Trophoblast cell (in vitro differentiated cells and primary cell): ENCODE results near the gene RGS7.

ENCODE experiments used
- DNase-seq, 2 donors: peaks; one replicate each; pipeline ENCODE4 v3.0.0-alpha.2; 2016
- H2AFZ ChIP-seq: 2 replicates; pipeline ENCODE4 v1.6.1; 2013; ENCODE audit warnings: low read length, moderate library complexity, mild to moderate bottlenecking; ENCODE audit not compliant: insufficient read depth, poor library complexity
- H2AK5ac ChIP-seq: 2 replicates; pipeline ENCODE4 v1.6.1; 2013; ENCODE audit warnings: mild to moderate bottlenecking, low read length
- H2BK120ac ChIP-seq: 2 replicates; pipeline ENCODE4 v1.6.1; 2013; ENCODE audit warnings: low read length, mild to moderate bottlenecking, moderate library complexity; ENCODE audit not compliant: insufficient read depth, poor library complexity
- H2BK12ac ChIP-seq: 2 replicates; pipeline ENCODE4 v1.6.1; 2013; ENCODE audit warnings: mild to moderate bottlenecking, low read length, moderate library complexity
- H2BK5ac ChIP-seq: 2 replicates; pipeline ENCODE4 v1.6.1; 2013; ENCODE audit warnings: low read length, low read depth, moderate library complexity, mild to moderate bottlenecking; ENCODE audit not compliant: poor library complexity
- H3K14ac ChIP-seq: 2 replicates; pipeline ENCODE4 v1.6.1; 2013; ENCODE audit warnings: mild to moderate bottlenecking, low read length
- H3K18ac ChIP-seq: 2 replicates; pipeline ENCODE4 v1.6.1; 2013; ENCODE audit warnings: mild to moderate bottlenecking, low read length
- H3K23ac ChIP-seq: 2 replicates; pipeline ENCODE4 v1.6.1; 2013; ENCODE audit warnings: low read length
- H3K27ac ChIP-seq: 2 replicates; pipeline ENCODE4 v1.5.1; 2013; ENCODE audit warnings: low read depth, mild to moderate bottlenecking, inconsistent platforms, low read length, moderate library complexity
- H3K27me3 ChIP-seq: 2 replicates; pipeline ENCODE4 v1.6.1; 2013; ENCODE audit warnings: inconsistent platforms, mild to moderate bottlenecking, low read length, moderate library complexity; ENCODE audit not compliant: insufficient read depth
- H3K36me3 ChIP-seq, 2 experiments: 1 replicate in 1 of 2; 2 replicates in 1 of 2; pipeline ENCODE4 v1.6.1; 2013; ENCODE audit warnings: low read length in 2 of 2, mild to moderate bottlenecking in 2 of 2, moderate library complexity in 1 of 2; ENCODE audit not compliant: insufficient read depth in 2 of 2, control insufficient read depth in 1 of 2
- H3K4ac ChIP-seq: 2 replicates; pipeline ENCODE4 v1.6.1; 2013; ENCODE audit warnings: low read depth, mild to moderate bottlenecking, low read length, moderate library complexity
- H3K4me1 ChIP-seq, 2 experiments: 1 replicate in 1 of 2; 2 replicates in 1 of 2; pipeline ENCODE4 v1.6.1; 2013; ENCODE audit warnings: low read length in 2 of 2, mild to moderate bottlenecking in 2 of 2, moderate library complexity in 1 of 2; ENCODE audit not compliant: insufficient read depth in 2 of 2, control insufficient read depth in 1 of 2
- H3K4me2 ChIP-seq: 2 replicates; pipeline ENCODE4 v1.6.1; 2013; ENCODE audit warnings: inconsistent platforms, mild to moderate bottlenecking, low read length, moderate library complexity
- H3K4me3 ChIP-seq: 2 replicates; pipeline ENCODE4 v1.5.1; 2013; ENCODE audit warnings: mild to moderate bottlenecking, low read depth, low read length, inconsistent platforms
- H3K79me1 ChIP-seq: one replicate; pipeline ENCODE4 v1.6.1; 2013; ENCODE audit warnings: low read length
- H3K79me2 ChIP-seq: 2 replicates; pipeline ENCODE4 v1.6.1; 2013; ENCODE audit warnings: low read length, mild to moderate bottlenecking; ENCODE audit not compliant: control insufficient read depth, insufficient read depth, poor library complexity
- H3K9ac ChIP-seq: 2 replicates; pipeline ENCODE4 v1.6.1; 2013; ENCODE audit warnings: mild to moderate bottlenecking, low read length
- H3K9me3 ChIP-seq: 2 replicates; pipeline ENCODE4 v1.6.1; 2013; ENCODE audit warnings: low read depth, mild to moderate bottlenecking, control low read depth, inconsistent platforms, low read length; ENCODE audit not compliant: insufficient read depth
- H4K12ac ChIP-seq: 2 replicates; pipeline ENCODE4 v1.6.1; 2013; ENCODE audit warnings: low read depth, mild to moderate bottlenecking, low read length, moderate library complexity
- H4K8ac ChIP-seq: 2 replicates; pipeline ENCODE4 v1.6.1; 2013; ENCODE audit warnings: low read depth, mild to moderate bottlenecking, low read length, moderate library complexity
- H4K91ac ChIP-seq: one replicate; pipeline ENCODE4 v1.6.1; 2013; ENCODE audit warnings: low read depth, mild to moderate bottlenecking, low read length, moderate library complexity
- WGBS: extraction: QIAGEN DNeasy Blood & Tissue Kit; methylation state at CpG from one replicate; pipeline ENCODE4 v1.1.7; 2013; ENCODE audit warnings: missing lambda C conversion rate; ENCODE audit not compliant: insufficient read length, insufficient coverage; ENCODE audit errors: extremely low coverage; 5-methylcytosine and 5-hydroxymethylcytosine counted together

Gene RGS7

DNA sequence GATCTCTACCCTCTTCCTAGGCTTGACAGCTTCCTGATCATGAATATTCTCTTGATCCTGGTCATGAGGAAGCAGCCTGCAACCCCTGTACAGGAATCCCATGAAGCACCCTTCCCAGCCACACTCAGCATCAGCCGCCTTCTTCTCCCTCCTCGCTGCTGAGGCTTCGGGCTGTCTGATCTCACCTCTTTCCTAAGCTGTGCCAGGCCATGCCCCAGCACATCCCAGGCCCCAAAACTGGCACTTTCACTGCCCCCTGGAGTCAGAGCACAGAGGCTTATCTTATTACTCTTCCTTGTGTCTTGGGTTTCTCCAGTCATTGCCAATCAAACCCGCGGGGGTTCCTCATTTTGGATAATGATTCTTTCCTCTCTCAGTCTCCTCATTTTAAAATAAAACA lies 259.5 kb downstream of the RGS7 start:
- no peaks in the 10 kb centered on the region for H3K79me1 ChIP-seq
- no peak overlapping the region for H3K18ac ChIP-seq
- no peak overlapping the region for H2AK5ac ChIP-seq
- WGBS = no CpG with 5 or more reads among the region's 5 CpGs
- peaks cover 0 to 3% of the 10 kb centered on the region in 2 experiments for H3K4me1 ChIP-seq
- no peaks in the 10 kb centered on the region for H3K9me3 ChIP-seq
- no peak overlapping the region for H2BK120ac ChIP-seq
- no peak overlapping the region for H4K91ac ChIP-seq
- H3K36me3 ChIP-seq = no peaks in the 10 kb centered on the region
- no peak overlapping the region for H2BK12ac ChIP-seq
- no peaks in the 10 kb centered on the region for H3K27me3 ChIP-seq
- H3K4me3 ChIP-seq = no peak overlapping the region
- H4K8ac ChIP-seq = no peak overlapping the region
- H3K4ac ChIP-seq = no peak overlapping the region
- no peak overlapping the region for H3K14ac ChIP-seq
- H3K23ac ChIP-seq = no peak overlapping the region
- no peak overlapping the region for H3K27ac ChIP-seq
- no peak overlapping the region for H3K4me2 ChIP-seq
- no peak for DNase-seq
- no peaks in the 10 kb centered on the region for H3K79me2 ChIP-seq
- no peak overlapping the region for H2BK5ac ChIP-seq
- no peak overlapping the region for H4K12ac ChIP-seq
- H3K9ac ChIP-seq = no peak overlapping the region
- H2AFZ ChIP-seq = no peak overlapping the region

GRCh38 chr1:241096982-241097381 lies 260.0 kb downstream of the RGS7 start:
- Histone ChIP-seq H3K4me1 (peaks cover 0 to 3% of the 10 kb centered on the region in 2 experiments), H3K23ac (no peak overlapping the region), H3K4me2 (no peak overlapping the region), H3K4me3 (no peak overlapping the region), H3K79me2 (no peaks in the 10 kb centered on the region), H2AK5ac (no peak overlapping the region), H3K36me3 (no peaks in the 10 kb centered on the region), H3K27ac (no peak overlapping the region), H3K27me3 (no peaks in the 10 kb centered on the region), H3K4ac (no peak overlapping the region), H3K9me3 (no peaks in the 10 kb centered on the region), H4K91ac (no peak overlapping the region), H2BK12ac (no peak overlapping the region), H4K12ac (no peak overlapping the region), H2BK5ac (no peak overlapping the region), H3K14ac (no peak overlapping the region), H3K9ac (no peak overlapping the region), H2AFZ (no peak overlapping the region), H4K8ac (no peak overlapping the region), H3K18ac (no peak overlapping the region), H3K79me1 (no peaks in the 10 kb centered on the region), H2BK120ac (no peak overlapping the region)
- DNase-seq = no peak
- no CpG with 5 or more reads among the region's 4 CpGs for WGBS

GRCh38 chr1:241095847-241096246 lies 261.2 kb downstream of the RGS7 start:
- no peak overlapping the region for H3K4me3 ChIP-seq
- H3K18ac ChIP-seq = no peak overlapping the region
- H3K9ac ChIP-seq = no peak overlapping the region
- no peak overlapping the region for H3K23ac ChIP-seq
- WGBS = no CpG with 5 or more reads among the region's 6 CpGs
- no peak overlapping the region for H2BK120ac ChIP-seq
- no peak overlapping the region for H2BK5ac ChIP-seq
- no peaks in the 10 kb centered on the region for H3K79me2 ChIP-seq
- H4K8ac ChIP-seq = no peak overlapping the region
- H3K14ac ChIP-seq = no peak overlapping the region
- H3K36me3 ChIP-seq = no peaks in the 10 kb centered on the region
- H3K9me3 ChIP-seq = no peaks in the 10 kb centered on the region
- no peak overlapping the region for H3K4me2 ChIP-seq
- H4K12ac ChIP-seq = no peak overlapping the region
- no peak overlapping the region for H3K27ac ChIP-seq
- H2AFZ ChIP-seq = no peak overlapping the region
- H3K79me1 ChIP-seq = no peaks in the 10 kb centered on the region
- no peak for DNase-seq
- no peak overlapping the region for H4K91ac ChIP-seq
- H2AK5ac ChIP-seq = no peak overlapping the region
- H2BK12ac ChIP-seq = no peak overlapping the region
- H3K4ac ChIP-seq = no peak overlapping the region
- peaks cover 0 to 3% of the 10 kb centered on the region in 2 experiments for H3K4me1 ChIP-seq
- no peaks in the 10 kb centered on the region for H3K27me3 ChIP-seq

DNA sequence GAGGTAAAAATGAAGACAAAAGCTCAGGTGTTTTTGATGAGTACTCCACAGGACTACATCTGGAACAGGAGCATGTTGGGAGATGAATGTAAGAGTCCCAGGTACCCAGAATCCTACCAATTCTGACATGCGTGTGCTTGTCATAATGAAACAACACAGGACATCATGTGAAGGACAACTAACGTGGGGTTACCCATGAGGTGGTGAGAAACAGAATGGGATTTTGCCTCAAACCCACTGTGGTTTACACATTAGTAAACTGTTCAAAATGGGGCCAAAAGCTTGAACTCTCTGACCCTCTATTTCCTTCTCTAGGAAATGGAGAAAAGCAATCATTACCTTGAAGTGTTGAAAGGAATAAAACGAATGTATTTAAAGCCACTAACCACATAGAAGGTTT lies 266.2 kb downstream of the RGS7 start:
- Histone ChIP-seq H2AK5ac (no peak overlapping the region), H3K9me3 (no peaks in the 10 kb centered on the region), H2BK12ac (no peak overlapping the region), H2AFZ (no peak overlapping the region), H3K18ac (no peak overlapping the region), H3K79me2 (no peaks in the 10 kb centered on the region), H3K36me3 (no peaks in the 10 kb centered on the region), H4K12ac (no peak overlapping the region), H3K4ac (no peak overlapping the region), H3K4me1 (peaks cover 2 to 6% of the 10 kb centered on the region in 2 experiments), H3K14ac (no peak overlapping the region), H2BK120ac (no peak overlapping the region), H4K91ac (no peak overlapping the region), H3K4me2 (no peak overlapping the region), H4K8ac (no peak overlapping the region), H3K27ac (no peak overlapping the region), H3K23ac (no peak overlapping the region), H3K27me3 (no peaks in the 10 kb centered on the region), H3K4me3 (no peak overlapping the region), H3K9ac (no peak overlapping the region), H2BK5ac (no peak overlapping the region), H3K79me1 (no peaks in the 10 kb centered on the region)
- no CpG with 5 or more reads among the region's 3 CpGs for WGBS
- DNase-seq = no peak
